ENCODE measurements around the gene UGT1A8.

Gene UGT1A8

DNA sequence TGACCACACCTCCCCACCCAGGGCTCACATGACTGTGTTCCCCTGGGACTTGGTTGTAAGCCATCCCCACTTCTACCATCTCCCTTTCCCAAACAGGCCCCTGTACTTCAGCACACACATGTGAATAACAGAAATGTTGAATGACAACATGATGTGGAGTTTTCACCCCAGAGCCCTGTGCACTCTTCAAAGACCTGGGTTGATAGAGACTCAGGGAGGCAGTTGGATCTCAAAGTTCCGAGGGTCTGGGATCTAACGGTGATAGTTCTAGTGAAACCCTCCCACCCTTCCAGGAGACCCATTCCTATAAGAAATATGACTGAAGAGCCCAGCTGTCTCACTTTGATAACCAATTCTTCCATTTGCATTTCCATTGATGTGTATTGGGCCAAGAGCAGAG lies 160.6 kb downstream of the UGT1A8 start, which contains the start of gene MROH2A:
Gene MROH2A, plus strand, starts transcription at position 301 of the 400 bp plus-strand sequence. CDS start 1,029 bp downstream, outside the sequence.
- Mint-ChIP-seq H3K4me1 (ENCODE audit: low read depth in 2 of 2) (no peaks in the 10 kb centered on the region), H3K9me3 (peaks cover 0 to 12% of the 10 kb centered on the region in 2 donors), H3K36me3 (ENCODE audit: insufficient read depth) (no peaks in the 10 kb centered on the region), H3K4me3 (no peak within 1 kb of the TSS), H3K27ac (no peak within 1 kb of the TSS), H3K27me3 (peaks cover 52 to 91% of the 10 kb centered on the region in 2 donors)
- no peak for DNase-seq
- no peak for ATAC-seq (replicated peaks)

DNA sequence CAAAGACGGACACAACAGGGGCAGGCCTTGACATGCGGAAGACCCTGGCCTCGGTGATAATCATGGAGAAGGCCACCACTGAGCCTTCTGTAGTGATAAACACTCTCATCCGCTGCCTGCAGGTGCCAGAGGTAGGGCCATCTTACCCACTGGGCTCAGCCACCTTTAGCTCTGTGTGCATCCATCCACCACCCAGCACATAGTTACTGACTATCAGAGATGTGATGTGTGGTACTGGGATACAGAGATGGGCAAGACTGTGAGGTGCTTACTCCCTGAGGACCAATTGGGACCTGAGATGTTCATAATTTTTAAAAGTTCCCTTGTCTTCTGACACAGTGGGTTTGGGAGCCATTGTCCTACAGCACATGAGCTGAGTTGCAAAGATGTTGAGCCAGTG lies 162.3 kb downstream of the UGT1A8 start:
- peaks cover 0 to 12% of the 10 kb centered on the region in 2 donors for H3K9me3 Mint-ChIP-seq
- no peaks in the 10 kb centered on the region for H3K4me1 Mint-ChIP-seq (ENCODE audit: low read depth in 2 of 2)
- ATAC-seq (replicated peaks): no peak
- no peak overlapping the region for H3K27ac Mint-ChIP-seq
- H3K36me3 Mint-ChIP-seq (ENCODE audit: insufficient read depth): no peaks in the 10 kb centered on the region
- peaks cover 61 to 96% of the 10 kb centered on the region in 2 donors for H3K27me3 Mint-ChIP-seq
- no peak overlapping the region for H3K4me3 Mint-ChIP-seq
- no peak for DNase-seq

DNA sequence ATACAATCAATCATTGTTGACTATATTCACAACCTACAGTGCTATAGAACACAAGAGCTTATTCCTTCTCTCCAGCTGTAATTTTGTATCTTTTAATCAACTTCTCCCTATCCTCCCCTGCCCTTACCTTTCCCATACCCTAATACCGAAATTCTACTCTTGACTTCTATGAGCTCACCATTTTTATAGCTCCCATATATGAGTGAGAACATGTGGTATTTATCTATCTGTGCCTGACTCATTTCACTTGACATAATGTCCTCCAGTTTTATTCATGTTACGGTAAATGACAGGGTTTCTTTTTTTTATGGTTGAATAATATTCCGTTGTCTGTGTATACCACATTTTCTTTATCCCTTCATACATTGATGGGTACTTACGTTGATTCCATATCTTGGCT lies 163.3 kb downstream of the UGT1A8 start:
- H3K27ac Mint-ChIP-seq: no peak overlapping the region
- H3K9me3 Mint-ChIP-seq: peaks cover 0 to 6% of the 10 kb centered on the region in 2 donors
- no peak for DNase-seq
- peaks cover 63 to 96% of the 10 kb centered on the region in 2 donors for H3K27me3 Mint-ChIP-seq
- no peaks in the 10 kb centered on the region for H3K4me1 Mint-ChIP-seq (ENCODE audit: low read depth in 2 of 2)
- no peaks in the 10 kb centered on the region for H3K36me3 Mint-ChIP-seq (ENCODE audit: insufficient read depth)
- no peak overlapping the region for H3K4me3 Mint-ChIP-seq
- ATAC-seq (replicated peaks): no peak

DNA sequence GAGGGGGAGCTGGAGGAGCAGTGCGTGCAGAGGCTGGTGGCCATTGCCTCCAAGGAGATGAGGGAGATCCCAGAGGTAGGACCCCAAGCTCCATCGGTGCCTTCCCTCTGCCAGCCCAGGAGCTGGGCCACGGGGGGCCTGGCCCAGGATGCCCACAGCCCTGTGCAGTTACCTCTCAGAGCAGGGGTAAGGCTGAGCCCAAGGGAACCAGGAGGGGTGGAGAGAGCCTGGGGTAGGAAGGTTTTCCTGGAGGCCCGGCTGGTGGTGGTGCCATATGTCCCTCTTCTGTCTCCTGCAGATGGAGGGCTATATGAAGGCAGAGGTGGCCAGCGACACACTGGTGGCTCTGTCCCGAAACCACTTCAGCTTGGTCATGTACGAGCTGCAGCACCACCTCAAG lies 172.1 kb downstream of the UGT1A8 start:
- Mint-ChIP-seq H3K4me1 (ENCODE audit: low read depth in 2 of 2) (no peaks in the 10 kb centered on the region), H3K27ac (no peak overlapping the region), H3K9me3 (no peaks in the 10 kb centered on the region), H3K4me3 (no peak overlapping the region), H3K27me3 (peaks cover 30 to 72% of the 10 kb centered on the region in 2 donors), H3K36me3 (ENCODE audit: insufficient read depth) (no peaks in the 10 kb centered on the region)
- no peak for ATAC-seq (replicated peaks)
- no peak for DNase-seq

DNA sequence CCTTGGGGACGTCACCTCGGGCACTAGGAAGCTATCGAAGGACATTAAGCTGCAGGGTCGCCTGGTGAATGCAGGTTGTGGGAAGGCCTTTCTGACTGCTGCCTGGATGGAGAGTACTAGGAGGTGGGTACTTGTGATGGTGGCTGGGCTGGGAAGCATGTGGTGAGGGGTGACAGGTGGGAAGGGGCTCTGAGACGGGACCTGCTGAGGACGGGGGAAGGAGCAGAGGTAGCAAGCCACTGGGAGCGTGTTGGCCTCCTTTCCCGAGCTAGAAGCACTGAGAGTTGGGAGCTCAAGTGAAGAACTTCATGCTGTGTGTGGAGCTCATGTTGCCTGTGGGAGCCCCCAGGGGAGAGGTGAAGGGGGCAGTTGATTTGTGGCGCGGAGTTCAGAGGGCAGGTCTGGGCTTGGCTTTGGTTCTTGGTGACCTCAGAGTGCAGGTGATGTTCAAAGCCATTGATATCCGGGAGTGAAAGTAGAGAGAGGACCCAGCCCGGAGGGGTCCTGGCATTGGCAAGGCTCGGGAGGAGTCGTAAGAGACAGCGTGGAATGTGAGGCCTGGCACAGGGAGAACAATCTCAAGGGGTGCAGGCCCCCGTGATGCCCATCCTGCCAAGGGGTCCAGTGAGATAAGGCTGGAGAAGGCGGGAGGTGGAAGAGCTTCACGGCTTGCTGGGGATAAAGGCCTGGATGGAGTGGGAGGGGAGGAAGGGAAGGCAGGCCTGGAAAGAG lies 173.9 kb downstream of the UGT1A8 start:
- DNase-seq: no peak
- no peak overlapping the region for H3K27ac Mint-ChIP-seq
- no peak for ATAC-seq (replicated peaks)
- H3K9me3 Mint-ChIP-seq: no peaks in the 10 kb centered on the region
- no peak overlapping the region for H3K4me3 Mint-ChIP-seq
- H3K27me3 Mint-ChIP-seq: peaks cover 17 to 58% of the 10 kb centered on the region in 2 donors
- H3K36me3 Mint-ChIP-seq (ENCODE audit: insufficient read depth): no peaks in the 10 kb centered on the region
- H3K4me1 Mint-ChIP-seq (ENCODE audit: low read depth in 2 of 2): no peaks in the 10 kb centered on the region

DNA sequence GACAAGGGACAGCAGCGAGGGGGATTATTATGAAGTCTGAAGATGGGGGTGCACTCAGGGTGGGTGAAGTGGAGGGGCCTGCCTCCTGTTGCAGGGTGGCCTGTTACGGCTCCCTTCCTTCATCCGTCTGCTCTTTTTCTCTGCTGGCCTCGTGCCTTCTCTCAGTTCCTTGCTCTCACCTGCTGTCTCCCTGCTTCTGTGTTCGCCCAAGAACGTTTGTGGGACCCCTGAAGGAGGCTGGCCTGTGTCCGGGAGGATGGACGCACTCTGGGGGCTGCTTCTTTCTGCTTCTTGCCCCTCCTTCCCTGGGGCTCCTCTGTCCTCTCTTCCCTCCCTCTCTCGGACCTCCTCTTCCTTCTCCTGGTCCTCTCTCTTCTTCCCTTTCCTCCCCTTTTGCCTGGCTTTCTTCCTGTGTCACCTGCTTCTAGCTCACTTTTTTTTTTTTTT lies 174.5 kb downstream of the UGT1A8 start:
- DNase-seq (no peak), ATAC-seq (replicated peaks) (no peak)
- Mint-ChIP-seq H3K36me3 (ENCODE audit: insufficient read depth) (no peaks in the 10 kb centered on the region), H3K27ac (peak overlapping the region in 1 of 2 donors; percentile 23), H3K4me1 (ENCODE audit: low read depth in 2 of 2) (no peaks in the 10 kb centered on the region), H3K4me3 (no peak overlapping the region), H3K9me3 (no peaks in the 10 kb centered on the region), H3K27me3 (peaks cover 15 to 54% of the 10 kb centered on the region in 2 donors)

DNA sequence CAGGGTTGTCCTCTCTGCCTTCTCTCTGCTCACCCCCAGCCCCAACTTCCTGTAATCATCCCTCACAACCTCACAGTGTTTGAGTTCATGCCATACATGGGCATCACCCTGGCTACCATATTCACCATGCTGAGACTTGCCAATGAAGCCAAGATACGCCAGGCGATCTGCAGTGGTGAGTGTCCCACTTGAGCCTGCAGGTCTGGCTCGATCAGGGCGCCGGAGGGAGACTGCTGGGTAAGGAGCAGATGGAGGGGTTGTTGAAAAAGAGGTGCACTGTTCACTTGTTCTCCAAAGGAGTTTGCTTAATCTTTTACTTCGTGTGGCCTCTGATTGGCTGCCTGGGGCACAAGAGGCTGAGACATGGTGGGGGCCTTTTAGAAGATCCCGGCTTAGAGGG lies 175.3 kb downstream of the UGT1A8 start:
- no peak for DNase-seq
- Mint-ChIP-seq H3K36me3 (ENCODE audit: insufficient read depth) (no peaks in the 10 kb centered on the region), H3K27ac (no peak overlapping the region), H3K4me1 (ENCODE audit: low read depth in 2 of 2) (no peaks in the 10 kb centered on the region), H3K27me3 (peaks cover 15 to 54% of the 10 kb centered on the region in 2 donors), H3K4me3 (no peak overlapping the region), H3K9me3 (no peaks in the 10 kb centered on the region)
- no peak for ATAC-seq (replicated peaks)

DNA sequence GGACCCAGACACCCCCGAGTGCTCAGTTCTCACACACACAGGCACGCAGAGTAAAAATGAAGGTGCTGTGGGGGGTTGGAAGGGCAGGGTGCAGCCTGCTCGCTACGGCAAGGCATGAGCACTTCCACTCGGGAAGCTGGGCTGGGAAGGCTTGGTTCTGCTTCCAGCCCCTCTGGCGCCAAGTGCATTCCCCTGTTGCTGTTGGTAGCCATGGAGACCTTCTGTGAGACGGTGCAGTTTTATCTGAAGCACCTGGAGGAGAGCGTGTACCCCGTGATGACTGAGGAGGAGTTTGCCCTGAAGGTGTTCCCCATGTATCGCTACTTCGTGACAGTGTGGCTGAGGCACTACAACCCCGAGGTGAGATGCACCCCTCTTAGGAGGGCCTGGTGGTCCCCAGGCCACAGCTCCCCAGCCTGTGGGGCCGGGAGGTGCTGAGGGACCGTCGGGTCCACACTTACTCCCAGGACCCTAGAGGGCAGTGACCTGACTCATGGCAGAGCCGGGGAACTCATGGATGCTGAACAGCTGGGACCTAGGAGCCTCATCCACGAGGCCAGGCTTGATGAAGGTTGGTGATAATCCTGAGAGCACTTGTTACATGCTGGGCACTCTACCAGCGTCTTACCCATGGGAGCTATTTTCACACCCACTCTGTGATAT lies 176.2 kb downstream of the UGT1A8 start:
- Mint-ChIP-seq H3K4me1 (ENCODE audit: low read depth in 2 of 2) (no peaks in the 10 kb centered on the region), H3K4me3 (no peak overlapping the region), H3K27me3 (peaks cover 20 to 61% of the 10 kb centered on the region in 2 donors), H3K36me3 (ENCODE audit: insufficient read depth) (no peaks in the 10 kb centered on the region), H3K9me3 (no peaks in the 10 kb centered on the region), H3K27ac (no peak overlapping the region)
- ATAC-seq (replicated peaks) (no peak), DNase-seq (no peak)

DNA sequence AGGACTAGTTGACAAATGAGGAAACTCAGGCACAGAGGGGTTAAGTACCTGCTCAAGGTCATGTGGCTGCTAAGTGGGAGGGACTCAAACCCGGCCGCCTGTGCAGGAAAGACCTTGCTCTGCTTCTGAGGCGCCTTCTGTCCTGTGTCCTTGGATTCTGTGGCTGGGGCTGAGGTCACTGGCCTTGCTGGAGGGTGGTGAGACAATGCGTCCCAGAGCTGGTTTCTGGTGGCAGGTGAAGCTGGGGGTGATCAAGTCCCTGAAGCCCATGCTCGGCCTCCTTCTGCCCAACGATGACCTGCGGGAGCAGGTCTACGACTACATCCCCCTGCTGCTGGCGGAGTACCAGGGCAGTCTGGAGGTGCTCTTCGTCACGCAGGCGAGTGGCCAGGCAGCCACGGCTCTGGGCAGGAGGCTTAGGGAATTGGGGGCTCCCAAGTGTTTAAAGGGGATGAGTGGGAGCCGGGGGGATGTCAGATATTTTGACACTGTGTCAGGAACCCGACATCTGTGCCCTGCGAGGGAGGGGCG lies 176.8 kb downstream of the UGT1A8 start:
- Mint-ChIP-seq H3K4me3 (no peak overlapping the region), H3K27ac (no peak overlapping the region)

DNA sequence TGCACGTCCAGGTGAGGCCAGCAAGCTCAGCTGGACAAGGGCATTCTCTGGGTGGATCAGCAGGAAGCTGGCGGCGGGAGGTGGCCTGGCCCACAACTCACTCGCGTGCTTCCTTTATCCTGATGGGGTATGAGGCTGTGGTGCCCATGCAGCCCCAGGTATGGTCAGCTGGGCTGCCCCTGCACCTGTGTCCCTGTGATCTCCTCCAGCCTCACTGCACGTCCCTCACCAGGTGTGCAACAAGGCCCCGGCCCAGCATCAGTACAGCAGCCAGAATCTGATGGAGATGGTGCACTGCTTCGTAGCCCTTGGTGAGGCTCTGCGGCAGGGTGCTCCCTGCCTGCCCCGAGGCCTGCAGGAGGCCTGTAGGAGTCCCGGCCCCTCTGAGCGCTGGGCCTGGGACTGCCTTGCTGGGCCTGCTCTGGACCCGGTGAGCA lies 178.3 kb downstream of the UGT1A8 start:
- no peak overlapping the region for H3K4me3 Mint-ChIP-seq
- no peak overlapping the region for H3K27ac Mint-ChIP-seq
- no peak for DNase-seq
- no peaks in the 10 kb centered on the region for H3K4me1 Mint-ChIP-seq (ENCODE audit: low read depth in 2 of 2)
- no peaks in the 10 kb centered on the region for H3K36me3 Mint-ChIP-seq (ENCODE audit: insufficient read depth)
- no peak for ATAC-seq (replicated peaks)
- H3K27me3 Mint-ChIP-seq: peaks cover 27 to 51% of the 10 kb centered on the region in 2 donors
- H3K9me3 Mint-ChIP-seq: no peaks in the 10 kb centered on the region

More for the DNA sequence above, 176.8 kb downstream of the UGT1A8 start:
- DNase-seq: no peak
- H3K4me1 Mint-ChIP-seq (ENCODE audit: low read depth in 2 of 2): no peaks in the 10 kb centered on the region
- no peaks in the 10 kb centered on the region for H3K36me3 Mint-ChIP-seq (ENCODE audit: insufficient read depth)
- H3K9me3 Mint-ChIP-seq: no peaks in the 10 kb centered on the region
- no peak for ATAC-seq (replicated peaks)
- peaks cover 24 to 61% of the 10 kb centered on the region in 2 donors for H3K27me3 Mint-ChIP-seq

DNA sequence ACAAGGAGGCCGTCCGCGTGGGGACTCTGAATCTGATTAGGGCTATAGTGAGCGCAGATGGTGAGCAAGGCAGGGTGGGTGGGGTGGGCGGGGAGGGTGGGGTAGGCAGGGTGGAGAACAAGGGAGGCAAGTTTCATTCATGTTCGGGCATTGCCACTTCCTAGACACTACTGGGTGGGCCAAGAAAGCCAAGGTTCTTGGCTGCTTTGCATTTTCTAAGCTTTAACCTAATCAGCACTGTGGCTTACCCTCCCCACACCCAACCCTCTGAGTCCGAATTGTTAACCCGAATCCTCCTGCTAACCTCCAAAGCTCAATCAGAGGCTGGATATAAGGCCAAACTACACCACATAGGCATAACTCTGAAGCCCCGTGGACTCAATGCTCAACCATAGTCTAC lies 178.8 kb downstream of the UGT1A8 start:
- Mint-ChIP-seq H3K4me3 (no peak overlapping the region), H3K4me1 (ENCODE audit: low read depth in 2 of 2) (peaks cover 0 to 3% of the 10 kb centered on the region in 2 donors), H3K27me3 (peaks cover 22 to 46% of the 10 kb centered on the region in 2 donors), H3K27ac (no peak overlapping the region), H3K36me3 (ENCODE audit: insufficient read depth) (no peaks in the 10 kb centered on the region), H3K9me3 (no peaks in the 10 kb centered on the region)
- ATAC-seq (replicated peaks): no peak
- DNase-seq: no peak

DNA sequence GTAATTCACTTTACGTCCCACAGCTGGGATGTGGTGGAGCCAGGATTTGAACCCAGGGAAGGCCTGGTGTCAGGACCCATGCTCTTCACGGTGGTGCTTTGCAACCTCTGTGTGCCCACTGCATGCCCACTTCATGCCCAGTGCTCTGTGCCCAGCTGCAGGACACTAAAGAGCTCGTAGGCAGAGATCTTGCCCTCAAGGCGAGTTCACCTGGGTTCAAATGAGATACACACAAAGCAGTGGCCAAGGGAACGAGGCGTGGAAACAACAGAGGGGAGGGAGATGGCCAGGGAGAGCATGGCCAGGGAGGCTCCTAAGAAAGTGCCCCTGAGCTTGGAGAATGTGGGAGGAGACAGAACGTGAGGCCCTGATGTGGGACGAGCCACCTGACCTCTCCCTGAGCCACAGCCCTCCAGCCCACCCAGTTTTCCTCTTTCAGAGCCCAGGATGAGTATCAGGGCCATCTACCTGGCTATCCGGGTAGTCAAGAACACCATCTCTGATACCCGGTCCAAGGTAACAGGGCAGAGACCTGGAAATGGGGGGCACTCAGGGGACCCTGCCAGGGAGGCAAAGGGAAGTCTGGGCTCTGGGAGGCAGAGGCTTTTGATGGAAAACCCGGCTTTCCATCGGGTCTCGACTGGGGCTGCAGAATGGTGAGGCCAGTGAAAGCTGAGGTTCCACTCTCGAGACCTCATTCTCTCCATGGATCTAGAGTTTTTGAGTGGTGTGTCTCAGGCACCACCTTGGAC lies 181.1 kb downstream of the UGT1A8 start:
- H3K36me3 Mint-ChIP-seq (ENCODE audit: insufficient read depth): no peaks in the 10 kb centered on the region
- H3K27ac Mint-ChIP-seq: no peak overlapping the region
- peaks cover 0 to 4% of the 10 kb centered on the region in 2 donors for H3K4me1 Mint-ChIP-seq (ENCODE audit: low read depth in 2 of 2)
- DNase-seq: no peak
- H3K27me3 Mint-ChIP-seq: peaks cover 21 to 50% of the 10 kb centered on the region in 2 donors
- no peaks in the 10 kb centered on the region for H3K9me3 Mint-ChIP-seq
- ATAC-seq (replicated peaks): no peak
- H3K4me3 Mint-ChIP-seq: no peak overlapping the region

DNA sequence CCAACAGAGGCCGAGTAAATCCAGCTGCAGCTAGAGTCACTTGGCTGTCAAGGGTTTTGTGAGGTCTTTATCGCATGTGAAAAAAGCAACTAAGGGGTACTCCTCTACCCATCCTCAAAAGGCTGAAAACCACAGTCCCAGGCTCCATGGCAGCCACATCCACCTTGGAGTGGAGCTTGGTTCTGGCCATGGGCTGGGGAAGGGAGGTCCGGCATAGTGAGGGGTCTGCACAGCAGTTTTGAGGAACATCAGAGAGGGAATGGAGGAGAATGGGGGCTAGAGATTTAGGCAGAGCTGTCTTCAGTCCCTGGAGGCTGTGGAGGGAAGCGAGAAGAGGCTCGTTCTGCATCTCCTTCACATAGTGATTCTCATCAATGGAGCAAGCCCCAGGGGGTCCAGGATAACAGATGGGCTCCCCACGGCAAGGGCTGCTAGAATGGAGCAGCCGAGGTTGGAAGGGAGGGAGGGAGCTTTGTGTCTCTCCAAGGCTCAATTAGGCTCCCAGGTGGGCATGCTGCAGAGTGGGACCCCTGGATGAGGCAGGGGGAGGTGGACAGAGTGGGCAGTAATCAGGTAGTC lies 181.7 kb downstream of the UGT1A8 start:
- Mint-ChIP-seq H3K4me1 (ENCODE audit: low read depth in 2 of 2) (peaks cover 0 to 4% of the 10 kb centered on the region in 2 donors), H3K27ac (no peak overlapping the region), H3K27me3 (peaks cover 27 to 50% of the 10 kb centered on the region in 2 donors), H3K9me3 (no peaks in the 10 kb centered on the region), H3K36me3 (ENCODE audit: insufficient read depth) (no peaks in the 10 kb centered on the region), H3K4me3 (no peak overlapping the region)
- DNase-seq (no peak), ATAC-seq (replicated peaks) (no peak)
